Urothelium cell line (cell line): ENCODE measurements around the gene ZNF618.

Source experiments
- DNase-seq: peaks from one replicate; pipeline ENCODE4 v3.0.0; 2011; ENCODE audit warnings: low spot score, mixed read lengths
- FAIRE-seq: peaks from 2 replicates; lab custom pipeline; 2011; peaks lifted over from hg19 to GRCh38; lab: Jason Lieb, UNC

ZNF618 gene

GRCh38 chr9:113910036-113910639 is 34.0 kb downstream of the ZNF618 start:
- no peak for FAIRE-seq

GRCh38 chr9:113911850-113912557 is 35.9 kb downstream of the ZNF618 start:
- FAIRE-seq (no peak), DNase-seq (no peak)

More at GRCh38 chr9:113910036-113910639, 34.0 kb downstream of the ZNF618 start:
- no peak for DNase-seq

GRCh38 chr9:113912816-113913215 is 36.7 kb downstream of the ZNF618 start:
- no peak for FAIRE-seq

GRCh38 chr9:113913426-113914195 is 37.5 kb downstream of the ZNF618 start:
- DNase-seq (no peak), FAIRE-seq (no peak)

More at GRCh38 chr9:113912816-113913215, 36.7 kb downstream of the ZNF618 start:
- no peak for DNase-seq

- DNase-seq = no peak
- no peak for FAIRE-seq
Measured at GRCh38 chr9:113914517-113914916, 38.4 kb downstream of the ZNF618 start.

- no peak for DNase-seq
- no peak for FAIRE-seq
Measured at GRCh38 chr9:113915817-113916434, 39.8 kb downstream of the ZNF618 start.

GRCh38 chr9:113916931-113917330 is 40.8 kb downstream of the ZNF618 start:
- DNase-seq = no peak
- FAIRE-seq = no peak

- DNase-seq (no peak), FAIRE-seq (no peak)
Measured at GRCh38 chr9:113918697-113919350, 42.7 kb downstream of the ZNF618 start.

GRCh38 chr9:113919382-113919781 is 43.3 kb downstream of the ZNF618 start:
- FAIRE-seq (no peak), DNase-seq (no peak)

GRCh38 chr9:113919871-113920270 is 43.8 kb downstream of the ZNF618 start:
- no peak for DNase-seq
- no peak for FAIRE-seq

- DNase-seq (no peak), FAIRE-seq (no peak)
Measured at GRCh38 chr9:113920872-113921271, 44.8 kb downstream of the ZNF618 start.

- FAIRE-seq = no peak
- no peak for DNase-seq
Measured at GRCh38 chr9:113921396-113921925, 45.4 kb downstream of the ZNF618 start.

GRCh38 chr9:113922160-113922559 is 46.1 kb downstream of the ZNF618 start:
- no peak for FAIRE-seq
- DNase-seq = no peak

- FAIRE-seq = no peak
- no peak for DNase-seq
Measured at GRCh38 chr9:113926211-113926610, 50.1 kb downstream of the ZNF618 start.

GRCh38 chr9:113927277-113927676 is 51.2 kb downstream of the ZNF618 start:
- DNase-seq (no peak), FAIRE-seq (no peak)

GRCh38 chr9:113928269-113928668 is 52.2 kb downstream of the ZNF618 start:
- no peak for DNase-seq
- no peak for FAIRE-seq

- DNase-seq (no peak), FAIRE-seq (no peak)
Measured at GRCh38 chr9:113929634-113930389, 53.7 kb downstream of the ZNF618 start.

- FAIRE-seq (no peak), DNase-seq (no peak)
Measured at GRCh38 chr9:113930390-113930783, 54.3 kb downstream of the ZNF618 start.

- FAIRE-seq (no peak), DNase-seq (no peak)
Measured at GRCh38 chr9:113931140-113931539, 55.0 kb downstream of the ZNF618 start.

- FAIRE-seq (no peak), DNase-seq (no peak)
Measured at GRCh38 chr9:113931777-113932176, 55.7 kb downstream of the ZNF618 start.
